ENCODE measurements around the gene TAOK1. TPM values are rescaled to one million over a fixed set of nuclear protein-coding genes. Genes with fewer than 3 reads are reported as not detected.
A peak's percentile ranks its signal among the peaks of the same experiment; 100 is the strongest.

Gene TAOK1
- total RNA-seq, 2 donors from 2014 or later: 40.0 to 42.0 TPM

GRCh38 chr17:29560316-29560715, 170.2 kb downstream of the TAOK1 start:
- Mint-ChIP-seq H3K27me3 (no peaks in the 10 kb centered on the region), H3K4me1 (peaks cover 18% of the 10 kb centered on the region), H3K9me3 (no peaks in the 10 kb centered on the region), H3K27ac (peak overlapping the region; percentile 59), H3K36me3 (ENCODE audit: low read depth) (peaks cover 27% of the 10 kb centered on the region), H3K4me3 (no peak overlapping the region)
- no peak for ATAC-seq (replicated peaks)

- Mint-ChIP-seq H3K9me3 (no peaks in the 10 kb centered on the region), H3K27ac (peak overlapping the region; percentile 71), H3K4me1 (peaks cover 18% of the 10 kb centered on the region), H3K36me3 (ENCODE audit: low read depth) (peaks cover 36% of the 10 kb centered on the region), H3K27me3 (no peaks in the 10 kb centered on the region), H3K4me3 (peak overlapping the region; percentile 55)
- no peak for ATAC-seq (replicated peaks)
Measured at GRCh38 chr17:29561554-29562517, 171.7 kb downstream of the TAOK1 start.

- H3K36me3 Mint-ChIP-seq (ENCODE audit: low read depth): peaks cover 36% of the 10 kb centered on the region
- H3K4me3 Mint-ChIP-seq: peak overlapping the region; percentile 55
- no peaks in the 10 kb centered on the region for H3K9me3 Mint-ChIP-seq
- no peak for ATAC-seq (replicated peaks)
- H3K4me1 Mint-ChIP-seq: peaks cover 12% of the 10 kb centered on the region
- peak overlapping the region; percentile 71 for H3K27ac Mint-ChIP-seq
- no peaks in the 10 kb centered on the region for H3K27me3 Mint-ChIP-seq
Measured at GRCh38 chr17:29562615-29563014, 172.5 kb downstream of the TAOK1 start.

GRCh38 chr17:29563816-29564215, 173.7 kb downstream of the TAOK1 start:
- Mint-ChIP-seq H3K4me1 (peaks cover 10% of the 10 kb centered on the region), H3K27me3 (no peaks in the 10 kb centered on the region), H3K36me3 (ENCODE audit: low read depth) (peaks cover 36% of the 10 kb centered on the region), H3K27ac (peak overlapping the region; percentile 76), H3K9me3 (no peaks in the 10 kb centered on the region), H3K4me3 (peak overlapping the region; percentile 98)
- no peak for ATAC-seq (replicated peaks)

GRCh38 chr17:29565643-29566472, 175.7 kb downstream of the TAOK1 start:
- Mint-ChIP-seq H3K4me3 (peak overlapping the region; percentile 98), H3K9me3 (no peaks in the 10 kb centered on the region), H3K4me1 (peaks cover 15% of the 10 kb centered on the region), H3K36me3 (ENCODE audit: low read depth) (peaks cover 28% of the 10 kb centered on the region), H3K27ac (peak overlapping the region; percentile 94), H3K27me3 (no peaks in the 10 kb centered on the region)
- ATAC-seq (replicated peaks): peak; percentile 25

GRCh38 chr17:29566473-29567303, 176.5 kb downstream of the TAOK1 start, which contains the start of gene ABHD15:
ABHD15 (minus strand) TSS chr17:29567037; CDS start chr17:29566966, 71 bp downstream.
- peak; percentile 49 for ATAC-seq (replicated peaks)
- peak within 1 kb of the TSS; percentile 98 for H3K4me3 Mint-ChIP-seq
- peak within 1 kb of the TSS; percentile 94 for H3K27ac Mint-ChIP-seq
- H3K9me3 Mint-ChIP-seq: no peaks in the 10 kb centered on the region
- H3K4me1 Mint-ChIP-seq: peaks cover 18% of the 10 kb centered on the region
- peaks cover 20% of the 10 kb centered on the region for H3K36me3 Mint-ChIP-seq (ENCODE audit: low read depth)
- H3K27me3 Mint-ChIP-seq: no peaks in the 10 kb centered on the region

- peaks cover 14% of the 10 kb centered on the region for H3K4me1 Mint-ChIP-seq
- H3K9me3 Mint-ChIP-seq: no peaks in the 10 kb centered on the region
- no peak overlapping the region for H3K27ac Mint-ChIP-seq
- no peaks in the 10 kb centered on the region for H3K27me3 Mint-ChIP-seq
- peak overlapping the region; percentile 96 for H3K4me3 Mint-ChIP-seq
- peak; percentile 1 for ATAC-seq (replicated peaks)
- peaks cover 14% of the 10 kb centered on the region for H3K36me3 Mint-ChIP-seq (ENCODE audit: low read depth)
Measured at GRCh38 chr17:29567304-29567553, 177.1 kb downstream of the TAOK1 start.

- ATAC-seq (replicated peaks): peak; percentile 65
- Mint-ChIP-seq H3K27ac (peak overlapping the region; percentile 92), H3K36me3 (ENCODE audit: low read depth) (peaks cover 9% of the 10 kb centered on the region), H3K4me1 (peaks cover 14% of the 10 kb centered on the region), H3K9me3 (no peaks in the 10 kb centered on the region), H3K27me3 (no peaks in the 10 kb centered on the region), H3K4me3 (peak overlapping the region; percentile 96)
Measured at GRCh38 chr17:29567554-29568330, 177.6 kb downstream of the TAOK1 start.

- no peaks in the 10 kb centered on the region for H3K27me3 Mint-ChIP-seq
- peak within 1 kb of the TSS; percentile 92 for H3K27ac Mint-ChIP-seq
- H3K36me3 Mint-ChIP-seq (ENCODE audit: low read depth): peaks cover 15% of the 10 kb centered on the region
- peak within 1 kb of the TSS; percentile 96 for H3K4me3 Mint-ChIP-seq
- no peaks in the 10 kb centered on the region for H3K9me3 Mint-ChIP-seq
- ATAC-seq (replicated peaks): peak; percentile 60
- peaks cover 14% of the 10 kb centered on the region for H3K4me1 Mint-ChIP-seq
Measured at GRCh38 chr17:29568331-29569244, 178.4 kb downstream of the TAOK1 start, which contains the start of gene TP53I13. TP53I13 (plus strand) TSS chr17:29568701; CDS start chr17:29568759, 58 bp downstream.

- H3K27ac Mint-ChIP-seq: peak overlapping the region; percentile 75
- H3K9me3 Mint-ChIP-seq: no peaks in the 10 kb centered on the region
- H3K4me1 Mint-ChIP-seq: peaks cover 9% of the 10 kb centered on the region
- peaks cover 23% of the 10 kb centered on the region for H3K36me3 Mint-ChIP-seq (ENCODE audit: low read depth)
- ATAC-seq (replicated peaks): no peak
- no peaks in the 10 kb centered on the region for H3K27me3 Mint-ChIP-seq
- H3K4me3 Mint-ChIP-seq: peak overlapping the region; percentile 96
Measured at GRCh38 chr17:29569245-29569950, 179.2 kb downstream of the TAOK1 start.

GRCh38 chr17:29570521-29570920, 180.4 kb downstream of the TAOK1 start:
- H3K36me3 Mint-ChIP-seq (ENCODE audit: low read depth): peaks cover 32% of the 10 kb centered on the region
- ATAC-seq (replicated peaks): no peak

GRCh38 chr17:29571486-29571882, 181.3 kb downstream of the TAOK1 start:
- Mint-ChIP-seq H3K9me3 (no peaks in the 10 kb centered on the region), H3K4me1 (peaks cover 9% of the 10 kb centered on the region), H3K4me3 (no peak overlapping the region), H3K36me3 (ENCODE audit: low read depth) (peaks cover 28% of the 10 kb centered on the region), H3K27me3 (no peaks in the 10 kb centered on the region), H3K27ac (no peak overlapping the region)
- no peak for ATAC-seq (replicated peaks)

More at GRCh38 chr17:29570521-29570920, 180.4 kb downstream of the TAOK1 start:
- peaks cover 9% of the 10 kb centered on the region for H3K4me1 Mint-ChIP-seq
- no peaks in the 10 kb centered on the region for H3K27me3 Mint-ChIP-seq
- H3K9me3 Mint-ChIP-seq: no peaks in the 10 kb centered on the region
- peak overlapping the region; percentile 23 for H3K4me3 Mint-ChIP-seq
- no peak overlapping the region for H3K27ac Mint-ChIP-seq

All from activated T-helper 17 cell treated with anti-CD3 and anti-CD28 coated beads, Interleukin-2, amount 50 U/mL, for 72 hours (primary cell).